Measurements from ENCODE around the gene TET3. TPM values are rescaled to one million over a fixed set of nuclear protein-coding genes. Genes with fewer than 3 reads are reported as not detected.

Gene TET3
- total and polyA plus RNA-seq, 2 of the 8 experiments (the other 6 are each of a cell fraction or from before 2014, with no cell fraction given) = 4.5 to 21.1 TPM

DNA sequence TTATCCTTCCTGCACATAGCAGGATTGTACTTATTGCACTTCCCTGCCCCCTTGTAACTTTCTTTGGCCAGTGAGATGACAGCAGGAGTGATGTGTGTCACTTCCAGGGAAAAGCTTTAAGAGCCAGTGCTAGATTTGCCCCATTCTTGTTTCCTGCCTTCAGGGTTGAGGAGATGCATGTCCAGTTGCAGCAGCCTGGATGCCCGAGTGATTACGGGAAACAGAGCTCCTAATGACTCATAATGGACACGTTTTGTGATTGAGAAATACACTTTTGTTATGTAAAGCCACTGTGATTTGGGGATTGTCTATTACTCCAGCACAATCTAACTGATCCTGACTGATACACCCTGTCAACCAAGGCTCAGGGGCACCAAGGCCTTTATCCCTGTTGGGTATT lies 5.0 kb upstream of the TET3 start (continued):
- TF ChIP-seq SP2 (IDR thresholded peaks at IDR 0.05; ENCODE audit: low read length) = no peak
- TF ChIP-seq CHD1 (IDR thresholded peaks at IDR 0.05; ENCODE audit: low read depth, low read length) = no peak
- TF ChIP-seq, protein P1, sequence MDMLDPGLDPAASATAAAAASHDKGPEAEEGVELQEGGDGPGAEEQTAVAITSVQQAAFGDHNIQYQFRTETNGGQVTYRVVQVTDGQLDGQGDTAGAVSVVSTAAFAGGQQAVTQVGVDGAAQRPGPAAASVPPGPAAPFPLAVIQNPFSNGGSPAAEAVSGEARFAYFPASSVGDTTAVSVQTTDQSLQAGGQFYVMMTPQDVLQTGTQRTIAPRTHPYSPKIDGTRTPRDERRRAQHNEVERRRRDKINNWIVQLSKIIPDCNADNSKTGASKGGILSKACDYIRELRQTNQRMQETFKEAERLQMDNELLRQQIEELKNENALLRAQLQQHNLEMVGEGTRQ (IDR thresholded peaks at IDR 0.05; ENCODE audit: low read length) = no peak
- no peak for TF ChIP-seq MAFK (IDR thresholded peaks at IDR 0.05; ENCODE audit: low read depth, low read length)

All from H1 (cell line).